SU-DHL-6 (cell line): Measurements from ENCODE around the gene CDK10.

ENCODE experiments used
- CTCF ChIP-seq: fragments of 200-600 bp; sonication (generic); IDR thresholded peaks from one replicate; pipeline ENCODE4 v1.5.1; 2017; ENCODE audit warnings: antibody characterized with exemption, mild to moderate bottlenecking, low read length, moderate library complexity; ENCODE audit not compliant: insufficient read depth, poor library complexity, severe bottlenecking
- EZH2phosphoT487 ChIP-seq: fragments of 200-600 bp; sonication (generic), shearing (Covaris generic); conservative IDR thresholded peaks from 2 replicates; pipeline ENCODE4 v1.6.1; 2018; ENCODE audit warnings: mild to moderate bottlenecking, antibody characterized with exemption, low read length, moderate library complexity, mixed read lengths

GRCh38 chr16:89721546-89722391, 35.3 kb downstream of the CDK10 start:
- TF ChIP-seq CTCF: no peak
- no peak for TF ChIP-seq EZH2phosphoT487
